ENCODE measurements around the gene MIA. TPM values are rescaled to one million over a fixed set of nuclear protein-coding genes. Genes with fewer than 3 reads are reported as not detected.

Gene MIA
- total RNA-seq, 2 donors from 2014 or later: 1.0 to 3.6 TPM

DNA sequence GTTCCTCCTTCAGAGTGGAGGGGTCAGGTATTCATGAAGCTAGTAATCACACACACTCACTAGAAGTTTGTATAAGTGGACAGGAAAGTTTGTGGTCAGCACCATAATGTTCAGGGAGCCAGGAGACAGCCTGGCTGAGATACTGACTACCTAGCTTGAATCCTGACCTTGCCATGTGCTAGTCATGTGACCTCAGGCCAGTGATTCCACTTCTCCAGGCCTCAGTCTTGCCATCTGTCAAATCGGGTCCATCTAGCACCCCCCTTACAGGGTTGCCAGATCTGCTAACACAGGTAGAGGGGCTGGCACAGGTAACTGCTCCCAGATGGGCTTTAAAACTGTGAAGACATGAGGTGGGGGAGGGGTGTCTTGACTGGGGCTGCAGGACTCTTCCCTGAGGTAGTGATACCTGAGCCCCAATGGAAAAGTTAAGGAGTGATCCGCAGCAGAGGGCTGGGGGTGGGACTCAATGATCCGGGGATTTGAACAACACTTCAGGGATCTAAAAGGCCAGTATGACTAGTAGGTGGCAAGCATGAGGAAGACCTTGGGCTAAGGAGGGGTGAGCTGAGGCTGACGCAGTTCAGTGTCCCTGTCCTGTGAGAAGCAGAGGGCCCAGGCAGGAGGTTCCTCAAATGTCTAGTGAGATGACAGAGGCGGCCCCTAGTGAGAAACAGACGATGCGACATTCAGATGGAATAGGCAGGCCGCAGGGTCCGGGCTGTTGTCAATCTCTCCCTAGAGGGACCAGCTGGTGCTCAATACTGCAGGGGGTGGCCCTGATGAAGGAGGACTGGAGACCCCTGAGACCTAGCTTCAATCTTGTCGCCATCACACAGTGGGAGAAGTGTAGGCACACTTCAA lies 33.6 kb upstream of the MIA start:
- H3K9me3 ChIP-seq: no peaks in the 10 kb centered on the region
- no peak for DNase-seq
- H3K27me3 ChIP-seq: no peaks in the 10 kb centered on the region
- intact Hi-C loops (cut with DNase I): no loop called here
- no peak overlapping the region for H3K4me3 ChIP-seq
- no peak overlapping the region for H3K9ac ChIP-seq (ENCODE audit: low read depth in 2 of 2, low read length in 2 of 2)
- no peaks in the 10 kb centered on the region for H3K4me1 ChIP-seq
- TF ChIP-seq, protein P1, sequence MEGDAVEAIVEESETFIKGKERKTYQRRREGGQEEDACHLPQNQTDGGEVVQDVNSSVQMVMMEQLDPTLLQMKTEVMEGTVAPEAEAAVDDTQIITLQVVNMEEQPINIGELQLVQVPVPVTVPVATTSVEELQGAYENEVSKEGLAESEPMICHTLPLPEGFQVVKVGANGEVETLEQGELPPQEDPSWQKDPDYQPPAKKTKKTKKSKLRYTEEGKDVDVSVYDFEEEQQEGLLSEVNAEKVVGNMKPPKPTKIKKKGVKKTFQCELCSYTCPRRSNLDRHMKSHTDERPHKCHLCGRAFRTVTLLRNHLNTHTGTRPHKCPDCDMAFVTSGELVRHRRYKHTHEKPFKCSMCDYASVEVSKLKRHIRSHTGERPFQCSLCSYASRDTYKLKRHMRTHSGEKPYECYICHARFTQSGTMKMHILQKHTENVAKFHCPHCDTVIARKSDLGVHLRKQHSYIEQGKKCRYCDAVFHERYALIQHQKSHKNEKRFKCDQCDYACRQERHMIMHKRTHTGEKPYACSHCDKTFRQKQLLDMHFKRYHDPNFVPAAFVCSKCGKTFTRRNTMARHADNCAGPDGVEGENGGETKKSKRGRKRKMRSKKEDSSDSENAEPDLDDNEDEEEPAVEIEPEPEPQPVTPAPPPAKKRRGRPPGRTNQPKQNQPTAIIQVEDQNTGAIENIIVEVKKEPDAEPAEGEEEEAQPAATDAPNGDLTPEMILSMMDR (IDR thresholded peaks at IDR 0.05): no peak
- no peaks in the 10 kb centered on the region for H3K36me3 ChIP-seq
- H3K27ac ChIP-seq: no peak overlapping the region

DNA sequence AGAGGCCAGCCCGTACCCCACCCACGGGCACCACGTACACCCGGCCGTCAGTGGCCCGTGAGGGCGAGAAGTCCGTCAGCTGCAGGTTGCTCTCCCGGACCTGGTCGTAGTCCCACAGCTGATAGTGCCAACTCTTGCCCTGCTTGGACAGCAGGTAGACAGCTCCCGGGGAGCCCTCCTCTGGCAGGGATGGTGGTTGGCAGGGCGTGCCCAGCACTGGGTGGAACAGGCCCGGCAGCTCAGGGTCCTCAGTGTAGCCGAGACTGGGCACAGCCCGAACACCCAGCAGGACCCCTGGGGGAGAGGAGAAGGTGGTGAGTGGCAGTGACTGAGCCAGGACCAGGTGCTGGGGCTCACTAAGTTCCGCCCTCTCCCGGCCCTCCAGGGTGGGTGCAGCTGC lies 32.8 kb upstream of the MIA start:
- intact Hi-C loops (cut with DNase I): no loop called here
- Histone ChIP-seq H3K27me3 (no peaks in the 10 kb centered on the region), H3K27ac (no peak overlapping the region), H3K36me3 (no peaks in the 10 kb centered on the region), H3K9ac (ENCODE audit: low read depth in 2 of 2, low read length in 2 of 2) (no peak overlapping the region), H3K4me3 (no peak overlapping the region), H3K4me1 (no peaks in the 10 kb centered on the region), H3K9me3 (no peaks in the 10 kb centered on the region)
- DNase-seq: no peak
- TF ChIP-seq, protein P1 (IDR thresholded peaks at IDR 0.05): no peak

DNA sequence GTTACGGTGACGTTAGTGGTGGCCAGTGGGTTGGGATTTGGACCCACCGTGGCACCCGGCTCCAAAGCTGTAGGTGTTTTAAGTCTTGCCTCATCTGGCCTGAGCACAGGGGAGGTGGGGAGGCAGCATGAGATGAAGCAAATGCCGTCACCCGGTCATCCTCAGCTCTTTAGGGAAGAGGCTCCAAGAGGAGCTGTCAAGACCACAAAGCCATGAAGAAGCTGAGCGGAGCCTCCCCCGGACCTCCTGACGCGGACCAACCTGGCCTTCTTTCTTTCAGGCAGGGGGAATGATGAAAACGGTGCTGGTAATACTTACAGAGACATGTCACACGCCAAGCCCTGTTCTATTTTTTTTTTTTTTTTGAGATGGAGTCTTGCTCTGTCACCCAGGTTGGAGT lies 32.4 kb upstream of the MIA start:
- H3K36me3 ChIP-seq: no peaks in the 10 kb centered on the region
- no peaks in the 10 kb centered on the region for H3K9me3 ChIP-seq
- H3K27ac ChIP-seq: no peak overlapping the region
- DNase-seq: no peak
- no peak overlapping the region for H3K4me3 ChIP-seq
- H3K4me1 ChIP-seq: no peaks in the 10 kb centered on the region
- TF ChIP-seq, protein P1 (IDR thresholded peaks at IDR 0.05): no peak
- H3K9ac ChIP-seq (ENCODE audit: low read depth in 2 of 2, low read length in 2 of 2): no peak overlapping the region
- intact Hi-C loops (cut with DNase I): no loop called here
- H3K27me3 ChIP-seq: no peaks in the 10 kb centered on the region

DNA sequence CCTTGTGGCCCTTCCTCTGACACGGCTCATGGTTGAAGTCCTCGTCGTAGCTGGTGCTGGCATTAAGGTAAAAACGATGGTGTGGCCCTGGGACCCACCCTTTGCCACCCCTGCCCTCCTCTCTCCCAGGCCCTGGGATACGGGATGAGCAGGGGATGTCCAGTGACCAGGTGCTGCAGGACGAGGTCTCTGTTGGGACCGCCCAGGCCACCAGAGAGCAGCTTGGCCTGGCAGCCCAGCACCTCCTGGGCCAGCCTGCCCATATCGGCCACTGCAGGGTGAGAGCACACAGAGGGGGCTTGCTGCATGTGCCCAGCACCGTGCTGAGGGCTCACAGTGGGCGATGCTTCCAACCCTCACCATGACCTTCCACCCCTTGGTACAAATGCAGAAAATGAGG lies 31.4 kb upstream of the MIA start:
- H3K9me3 ChIP-seq: no peaks in the 10 kb centered on the region
- no peaks in the 10 kb centered on the region for H3K36me3 ChIP-seq
- no peak for DNase-seq
- intact Hi-C loops (cut with DNase I): no loop called here
- no peak overlapping the region for H3K27ac ChIP-seq
- H3K9ac ChIP-seq (ENCODE audit: low read depth in 2 of 2, low read length in 2 of 2): no peak overlapping the region
- H3K4me3 ChIP-seq: no peak overlapping the region
- no peaks in the 10 kb centered on the region for H3K27me3 ChIP-seq
- TF ChIP-seq, protein P1 (IDR thresholded peaks at IDR 0.05): no peak
- H3K4me1 ChIP-seq: no peaks in the 10 kb centered on the region

DNA sequence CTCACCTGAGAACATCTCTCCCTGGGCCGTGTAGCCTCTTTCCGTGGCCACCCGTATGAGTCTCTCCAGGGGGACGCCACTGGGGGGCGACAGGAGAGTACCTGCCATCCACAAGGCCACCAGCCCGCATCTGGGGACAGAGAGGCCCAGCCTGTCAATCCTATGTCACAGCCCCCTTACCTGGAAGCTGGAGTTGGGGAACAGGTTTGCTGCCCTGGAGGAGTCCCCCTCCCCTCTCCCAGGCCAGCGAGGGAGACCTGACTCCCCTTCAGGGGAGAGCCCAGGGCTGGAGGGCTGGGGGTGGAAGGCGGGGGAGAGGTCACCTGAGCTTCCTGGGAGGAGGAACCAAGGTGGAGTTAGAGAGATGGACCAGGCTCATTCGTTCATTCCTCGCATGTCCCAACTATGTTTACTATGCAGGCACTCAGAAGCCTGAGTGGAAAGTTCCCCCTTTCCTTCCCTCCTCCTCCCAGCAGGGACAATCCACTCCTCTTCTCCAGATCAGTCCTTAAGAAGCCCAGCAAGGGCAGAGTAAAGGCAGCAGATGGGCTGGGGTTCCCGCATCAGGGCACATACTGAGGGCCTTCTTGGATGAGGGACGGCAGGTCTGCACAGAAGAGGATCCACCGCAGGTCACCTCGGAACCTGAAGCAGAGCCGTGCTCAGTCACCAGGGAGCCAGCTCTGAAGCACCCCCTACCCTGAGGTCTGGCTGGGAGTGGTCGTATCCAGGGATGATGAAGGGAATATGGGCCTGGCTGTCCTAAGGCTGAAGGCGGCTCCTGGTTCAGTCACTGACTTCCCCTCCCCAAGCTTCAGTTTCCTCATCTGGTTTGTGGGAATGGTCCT lies 30.5 kb upstream of the MIA start:
- no peak for DNase-seq
- intact Hi-C loops (cut with DNase I): no loop called here
- H3K27ac ChIP-seq: no peak overlapping the region

More for the DNA sequence above, 30.5 kb upstream of the MIA start:
- H3K36me3 ChIP-seq: no peaks in the 10 kb centered on the region
- H3K9me3 ChIP-seq: no peaks in the 10 kb centered on the region
- no peak overlapping the region for H3K4me3 ChIP-seq
- H3K4me1 ChIP-seq: peaks cover 5% of the 10 kb centered on the region
- TF ChIP-seq, protein P1 (IDR thresholded peaks at IDR 0.05): no peak
- H3K9ac ChIP-seq (ENCODE audit: low read depth in 2 of 2, low read length in 2 of 2): no peak overlapping the region
- H3K27me3 ChIP-seq: no peaks in the 10 kb centered on the region
